Upper lobe of right lung (tissue), 1 donor: ENCODE measurements around the gene ABHD12B. TPM values are rescaled to one million over a fixed set of nuclear protein-coding genes. Genes with fewer than 3 reads are reported as not detected.

Experiments
- ATAC-seq: fragments of 200-7000 bp; cut with Tn5 transposase; one replicate; pipeline ENCODE4 v1.9.1; 2020; ENCODE audit warnings: mild to moderate bottlenecking, moderate library complexity
- DNase-seq: peaks from one replicate; pipeline ENCODE4 v3.0.0-alpha.2; 2020
- H3K27ac ChIP-seq: fragments of 200-600 bp; one replicate; pipeline ENCODE4 v1.8.0; 2022
- H3K27me3 ChIP-seq: fragments of 200-600 bp; one replicate; pipeline ENCODE4 v1.8.0; 2022; ENCODE audit warnings: mild to moderate bottlenecking
- H3K36me3 ChIP-seq: fragments of 200-600 bp; one replicate; pipeline ENCODE4 v1.8.0; 2022
- H3K4me1 ChIP-seq: fragments of 200-600 bp; one replicate; pipeline ENCODE4 v1.8.0; 2022
- H3K4me3 ChIP-seq: fragments of 200-600 bp; one replicate; pipeline ENCODE4 v1.8.0; 2022; ENCODE audit warnings: mild to moderate bottlenecking
- H3K9me3 ChIP-seq: fragments of 200-600 bp; one replicate; pipeline ENCODE4 v1.8.0; 2022
- intact Hi-C: fragments of 100-400 bp; cut with DNase I; formaldehyde crosslinking; loops from one replicate; pipeline ENCODE4 v1.11.0; 2022
- total RNA-seq: library from RNA; stranded (reverse); fragmentation: NEBNext Ultra II Directional; extraction: Animal tissue kit (Norgen Biotek cat#: 25700); gene quantifications from one replicate; pipeline ENCODE4 v1.2.1, GENCODE V29; 2021
- TF ChIP-seq, protein P1 (sequence below): fragments of 200-600 bp; IDR thresholded peaks from one replicate; pipeline ENCODE4 v1.8.0; 2022; ENCODE audit warnings: antibody characterized with exemption
- donor health status: DM: no; HTN: yes; CAD: no; lungs with severe emphysema.

ABHD12B gene
- total RNA-seq, 1 donor from 2014 or later, result 0.43 TPM

DNA sequence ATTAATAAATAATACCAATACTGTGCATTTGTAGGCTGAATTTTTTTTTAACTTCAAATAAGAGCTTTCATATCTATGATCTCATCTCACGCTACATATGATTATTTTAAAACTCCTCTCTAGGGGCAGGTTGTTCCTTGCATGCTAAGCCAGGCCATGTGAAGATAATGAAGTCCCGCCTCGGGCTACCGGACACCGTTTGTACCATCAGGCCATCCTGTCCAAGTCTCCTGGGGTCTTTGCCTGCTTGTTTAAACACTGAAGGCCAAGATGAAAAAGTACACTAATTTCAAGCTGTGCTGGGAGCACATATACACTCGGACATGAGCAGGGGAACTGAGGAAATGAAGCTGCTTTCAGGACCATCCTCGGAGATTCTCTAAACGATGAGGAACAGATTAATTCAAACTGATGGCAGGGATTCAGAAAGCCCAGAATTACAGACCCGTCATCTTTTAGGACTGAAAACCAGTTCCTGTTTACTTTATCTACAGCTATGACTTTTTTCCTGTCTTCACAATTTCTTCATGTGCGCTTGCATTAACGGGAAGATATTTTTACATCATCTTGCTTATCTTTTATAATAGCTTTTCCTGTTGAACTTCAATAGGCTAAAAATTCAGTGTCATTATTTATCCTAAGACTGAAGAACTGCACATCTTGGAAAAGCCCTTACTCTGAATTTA is 6.3 kb upstream of the ABHD12B start:
- Histone ChIP-seq H3K27me3 (no peaks in the 10 kb centered on the region), H3K27ac (no peak overlapping the region), H3K4me1 (peaks cover 7% of the 10 kb centered on the region), H3K4me3 (no peak overlapping the region), H3K9me3 (no peaks in the 10 kb centered on the region), H3K36me3 (no peaks in the 10 kb centered on the region)
- intact Hi-C loops, result no loop called here
- ATAC-seq (no peak), DNase-seq (no peak)
- TF ChIP-seq, protein P1, sequence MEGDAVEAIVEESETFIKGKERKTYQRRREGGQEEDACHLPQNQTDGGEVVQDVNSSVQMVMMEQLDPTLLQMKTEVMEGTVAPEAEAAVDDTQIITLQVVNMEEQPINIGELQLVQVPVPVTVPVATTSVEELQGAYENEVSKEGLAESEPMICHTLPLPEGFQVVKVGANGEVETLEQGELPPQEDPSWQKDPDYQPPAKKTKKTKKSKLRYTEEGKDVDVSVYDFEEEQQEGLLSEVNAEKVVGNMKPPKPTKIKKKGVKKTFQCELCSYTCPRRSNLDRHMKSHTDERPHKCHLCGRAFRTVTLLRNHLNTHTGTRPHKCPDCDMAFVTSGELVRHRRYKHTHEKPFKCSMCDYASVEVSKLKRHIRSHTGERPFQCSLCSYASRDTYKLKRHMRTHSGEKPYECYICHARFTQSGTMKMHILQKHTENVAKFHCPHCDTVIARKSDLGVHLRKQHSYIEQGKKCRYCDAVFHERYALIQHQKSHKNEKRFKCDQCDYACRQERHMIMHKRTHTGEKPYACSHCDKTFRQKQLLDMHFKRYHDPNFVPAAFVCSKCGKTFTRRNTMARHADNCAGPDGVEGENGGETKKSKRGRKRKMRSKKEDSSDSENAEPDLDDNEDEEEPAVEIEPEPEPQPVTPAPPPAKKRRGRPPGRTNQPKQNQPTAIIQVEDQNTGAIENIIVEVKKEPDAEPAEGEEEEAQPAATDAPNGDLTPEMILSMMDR, result no peak

DNA sequence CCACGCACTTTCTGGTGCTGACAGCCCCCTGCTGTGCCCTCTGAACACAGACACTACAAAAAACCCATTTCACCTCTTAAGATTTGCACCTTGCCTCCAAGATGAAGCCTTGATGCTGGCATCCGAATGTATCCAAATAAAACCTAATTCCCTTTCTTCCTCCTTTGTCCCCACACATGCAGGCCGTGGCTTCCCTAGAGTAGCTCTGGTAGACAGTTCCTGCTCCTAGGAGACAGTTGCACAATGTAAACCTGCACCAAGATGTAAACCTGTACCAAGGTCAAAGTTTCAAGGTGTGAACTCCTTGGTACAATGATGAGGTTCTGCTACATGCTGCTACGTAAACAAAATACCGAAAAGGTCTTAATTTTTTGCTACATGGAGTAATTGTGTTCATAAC is 625 bp upstream of the ABHD12B start:
- Histone ChIP-seq H3K27me3 (peaks cover 12% of the 10 kb centered on the region), H3K9me3 (no peaks in the 10 kb centered on the region), H3K4me3 (no peak overlapping the region), H3K4me1 (peaks cover 3% of the 10 kb centered on the region), H3K27ac (no peak overlapping the region), H3K36me3 (no peaks in the 10 kb centered on the region)
- ATAC-seq (no peak), DNase-seq (no peak)
- intact Hi-C loops, result no loop called here
- TF ChIP-seq, protein P1, result no peak

DNA sequence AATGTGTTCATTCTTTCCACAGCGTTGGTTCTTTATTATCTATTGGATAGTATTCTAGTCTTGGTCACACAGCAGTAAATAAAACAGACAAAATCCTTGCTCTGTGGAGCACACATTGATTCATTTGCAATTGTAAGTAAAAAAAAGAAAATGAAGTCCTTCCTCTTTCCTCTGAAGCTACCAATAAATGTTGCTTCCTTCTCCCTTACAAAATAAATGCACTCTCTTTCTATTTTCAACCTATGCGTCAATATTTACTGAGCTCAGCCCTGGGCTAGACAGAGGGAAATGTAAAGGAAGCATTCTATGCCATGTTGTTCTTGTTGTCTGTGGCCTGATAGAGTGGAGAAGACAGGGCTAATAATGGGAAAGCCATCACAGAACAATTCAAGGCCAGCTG is 2.9 kb downstream of the ABHD12B start:
- intact Hi-C loops, result no loop called here
- H3K4me1 ChIP-seq, result peaks cover 3% of the 10 kb centered on the region
- H3K4me3 ChIP-seq, result no peak overlapping the region
- ATAC-seq, result no peak
- H3K27ac ChIP-seq, result no peak overlapping the region
- no peaks in the 10 kb centered on the region for H3K9me3 ChIP-seq
- no peak for DNase-seq
- H3K36me3 ChIP-seq, result no peaks in the 10 kb centered on the region
- TF ChIP-seq, protein P1, result no peak
- H3K27me3 ChIP-seq, result peaks cover 12% of the 10 kb centered on the region

DNA sequence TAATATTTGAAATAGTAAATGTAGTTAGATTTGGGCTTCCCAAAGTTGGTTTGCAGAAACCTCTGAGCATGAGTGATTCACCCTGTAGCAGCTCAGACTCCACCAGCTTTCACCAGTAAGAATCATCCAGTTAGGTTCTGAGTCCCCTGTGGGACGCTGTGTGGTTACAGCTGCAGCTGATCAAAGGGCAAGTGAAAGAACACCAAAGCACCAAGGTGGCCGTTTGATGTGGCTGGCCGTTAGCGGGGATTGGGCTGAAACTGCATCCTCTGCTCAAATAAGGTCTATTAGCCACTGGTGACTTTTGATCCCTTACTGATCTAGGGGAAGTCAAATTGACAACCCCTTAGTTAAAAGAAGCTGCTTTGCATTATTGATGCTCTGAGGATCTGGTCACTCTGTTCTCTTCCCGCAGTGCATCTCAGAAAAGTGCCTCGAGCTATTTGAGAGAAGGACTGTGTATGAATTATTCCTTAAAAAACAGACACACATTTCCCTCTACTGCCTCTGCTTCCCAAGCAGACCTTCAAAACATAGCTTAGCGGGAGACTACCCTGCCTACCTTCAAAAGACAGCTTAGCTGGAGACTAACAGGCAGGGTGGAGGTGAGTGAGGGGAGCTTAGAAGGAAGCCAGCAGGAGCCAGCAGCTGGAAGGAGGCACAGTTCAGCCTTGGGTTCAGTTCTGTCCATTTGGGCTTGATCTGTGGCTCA is 3.7 kb downstream of the ABHD12B start:
- TF ChIP-seq, protein P1, result no peak
- ATAC-seq, result no peak
- intact Hi-C loops, result no loop called here
- peaks cover 12% of the 10 kb centered on the region for H3K27me3 ChIP-seq
- no peak overlapping the region for H3K4me3 ChIP-seq
- H3K9me3 ChIP-seq, result no peaks in the 10 kb centered on the region
- DNase-seq, result no peak
- H3K27ac ChIP-seq, result no peak overlapping the region
- peaks cover 3% of the 10 kb centered on the region for H3K4me1 ChIP-seq
- no peaks in the 10 kb centered on the region for H3K36me3 ChIP-seq

DNA sequence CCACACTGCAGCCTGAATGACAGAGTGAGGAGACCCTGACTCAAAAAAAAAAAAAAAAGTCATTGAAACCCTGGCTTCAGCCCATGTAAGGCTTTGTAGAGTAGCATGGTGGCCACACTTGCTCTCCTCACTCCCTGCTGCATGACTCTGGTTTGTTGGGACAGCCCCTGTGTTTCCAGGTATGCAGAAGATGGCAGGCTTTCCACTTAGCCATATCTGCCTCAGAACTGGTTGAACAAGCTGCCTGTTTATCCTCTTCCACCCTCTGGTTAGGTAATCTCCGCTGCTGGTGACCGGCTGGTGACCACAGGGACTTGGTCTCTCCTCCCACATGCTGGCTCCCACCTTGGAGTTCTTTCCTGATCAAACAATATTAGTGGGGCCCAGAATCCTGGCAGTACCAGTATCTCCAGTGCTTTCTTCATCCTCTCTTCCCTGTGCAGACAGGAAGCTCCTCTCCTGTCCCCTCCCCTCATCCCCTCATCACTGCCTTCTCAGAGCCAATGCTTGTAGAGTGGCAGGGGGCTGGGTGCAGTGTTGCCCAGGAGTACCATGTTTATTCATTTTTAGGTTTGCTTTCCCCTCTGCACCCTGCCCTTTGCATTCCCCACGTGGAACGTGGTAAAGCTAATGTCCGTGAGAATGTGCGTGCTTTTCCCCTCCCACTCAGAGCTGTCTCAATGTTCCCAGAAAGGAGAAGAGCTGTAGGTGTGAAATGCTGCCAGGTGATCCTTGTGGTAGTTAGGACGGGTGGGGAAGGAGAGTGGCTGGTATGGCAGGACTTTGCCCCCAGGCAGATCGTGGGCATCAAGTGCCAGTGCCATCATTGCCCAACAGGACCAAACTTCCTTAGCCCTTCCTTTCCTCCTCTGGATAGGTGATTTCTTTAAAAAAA is 11.3 kb downstream of the ABHD12B start:
- DNase-seq (no peak), ATAC-seq (peak; percentile 52)
- no peaks in the 10 kb centered on the region for H3K4me1 ChIP-seq
- H3K9me3 ChIP-seq, result no peaks in the 10 kb centered on the region
- no peak overlapping the region for H3K4me3 ChIP-seq
- intact Hi-C loops, result no loop called here
- no peak overlapping the region for H3K27ac ChIP-seq
- TF ChIP-seq, protein P1, result no peak
- no peaks in the 10 kb centered on the region for H3K27me3 ChIP-seq
- no peaks in the 10 kb centered on the region for H3K36me3 ChIP-seq
